WTC11 (cell line): Measurements from ENCODE around the gene LTBP2. TPM values are rescaled to one million over a fixed set of nuclear protein-coding genes. Genes with fewer than 3 reads are reported as not detected.

Experiments
- ATAC-seq: fragments of 200-7000 bp; cut with Tn5 transposase; 2 replicates; pipeline ENCODE4 v1.10.0; 2021; ENCODE audit warnings: mild to moderate bottlenecking, moderate library complexity
- CTCF ChIA-PET: fragments of 300-600 bp; sonication (Branson Sonifier 250); formaldehyde crosslinking; loops from one replicate; lab custom pipeline; 2021; ENCODE audit warnings: antibody characterized with exemption; lab: Charles Lee
- POLR2A ChIA-PET: fragments of 350-600 bp; sonication (Branson Sonifier 250); formaldehyde crosslinking; loops from one replicate; lab custom pipeline; 2021; ENCODE audit warnings: antibody characterized with exemption; lab: Charles Lee
- DNase-seq: peaks from one replicate; pipeline ENCODE4 v3.0.0; 2021; ENCODE audit warnings: low spot score
- H3K27ac Mint-ChIP-seq: 2 replicates; pipeline ENCODE4 v1.8.0; 2021; ENCODE audit warnings: mixed read lengths
- H3K27me3 Mint-ChIP-seq: 2 replicates; pipeline ENCODE4 v1.8.0; 2021; ENCODE audit warnings: low read depth, mild to moderate bottlenecking, moderate library complexity, mixed read lengths
- H3K36me3 Mint-ChIP-seq: 2 replicates; pipeline ENCODE4 v1.8.0; 2021; ENCODE audit warnings: mixed read lengths
- H3K4me1 Mint-ChIP-seq: 2 replicates; pipeline ENCODE4 v1.8.0; 2022; ENCODE audit warnings: mixed read lengths
- H3K4me3 Mint-ChIP-seq: 2 replicates; pipeline ENCODE4 v1.8.0; 2021; ENCODE audit warnings: mild to moderate bottlenecking, moderate library complexity, mixed read lengths
- H3K9me3 Mint-ChIP-seq: 2 replicates; pipeline ENCODE4 v1.8.0; 2021; ENCODE audit warnings: mixed read lengths
- ATF3 ChIP-seq: sonication (generic); formaldehyde crosslinking; conservative IDR thresholded peaks from 2 replicates; pipeline ENCODE4 v1.8.1; 2022; ENCODE audit warnings: mild to moderate bottlenecking, missing genetic modification reagents
- CREB1 ChIP-seq: sonication (generic); formaldehyde crosslinking; IDR thresholded peaks from 2 replicates; pipeline ENCODE4 v1.8.0; 2023; ENCODE audit warnings: mild to moderate bottlenecking, missing genetic modification reagents
- CREM ChIP-seq: sonication (generic); formaldehyde crosslinking; IDR thresholded peaks from 2 replicates; pipeline ENCODE4 v1.8.1; 2022; ENCODE audit warnings: mild to moderate bottlenecking, missing genetic modification reagents, moderate library complexity
- E2F1 ChIP-seq: sonication (generic); formaldehyde crosslinking; IDR thresholded peaks from 2 replicates; pipeline ENCODE4 v1.8.0; 2022; ENCODE audit warnings: mild to moderate bottlenecking, missing genetic modification reagents
- E2F5 ChIP-seq: sonication (generic); formaldehyde crosslinking; IDR thresholded peaks from 2 replicates; pipeline ENCODE4 v1.8.1; 2022; ENCODE audit warnings: mild to moderate bottlenecking, moderate library complexity, missing genetic modification reagents
- ELF4 ChIP-seq: sonication (generic); formaldehyde crosslinking; IDR thresholded peaks from 2 replicates; pipeline ENCODE4 v1.8.1; 2022; ENCODE audit warnings: low read depth, mild to moderate bottlenecking, moderate library complexity, missing genetic modification reagents
- FOXK1 ChIP-seq: sonication (generic); formaldehyde crosslinking; IDR thresholded peaks from 2 replicates; pipeline ENCODE4 v1.8.0; 2022; ENCODE audit warnings: mild to moderate bottlenecking, moderate library complexity, missing genetic modification reagents
- FOXP1 ChIP-seq: sonication (generic); formaldehyde crosslinking; IDR thresholded peaks from 2 replicates; pipeline ENCODE4 v1.8.0; 2022; ENCODE audit warnings: missing genetic modification reagents, mild to moderate bottlenecking, moderate library complexity, borderline replicate concordance
- KAT7 ChIP-seq: sonication (generic); formaldehyde crosslinking; IDR thresholded peaks from 2 replicates; pipeline ENCODE4 v1.8.1; 2023; ENCODE audit warnings: missing genetic modification reagents, mild to moderate bottlenecking, borderline replicate concordance
- MLX ChIP-seq: sonication (generic); formaldehyde crosslinking; IDR thresholded peaks from 2 replicates; pipeline ENCODE4 v1.8.1; 2023; ENCODE audit warnings: mild to moderate bottlenecking, missing genetic modification reagents, moderate library complexity
- NFATC4 ChIP-seq: fragments of 250-450 bp; sonication (Bioruptor Pico); IDR thresholded peaks from 2 replicates; pipeline ENCODE4 v1.9.0; 2021; ENCODE audit warnings: mild to moderate bottlenecking
- PREB ChIP-seq: sonication (generic); formaldehyde crosslinking; IDR thresholded peaks from 2 replicates; pipeline ENCODE4 v1.8.1; 2022; ENCODE audit warnings: mild to moderate bottlenecking, missing genetic modification reagents, moderate library complexity, borderline replicate concordance
- SP1 ChIP-seq: sonication (generic); formaldehyde crosslinking; conservative IDR thresholded peaks from 2 replicates; pipeline ENCODE4 v1.8.1; 2022; ENCODE audit warnings: missing genetic modification reagents
- ZBTB43 ChIP-seq: sonication (generic); formaldehyde crosslinking; IDR thresholded peaks from 2 replicates; pipeline ENCODE4 v1.8.1; 2023; ENCODE audit warnings: mild to moderate bottlenecking, missing genetic modification reagents
- ZMAT4 ChIP-seq: fragments of 250-450 bp; sonication (Bioruptor Pico); IDR thresholded peaks from 2 replicates; pipeline ENCODE4 v1.9.0; 2021; ENCODE audit warnings: mild to moderate bottlenecking
- ZNF121 ChIP-seq: sonication (generic); formaldehyde crosslinking; IDR thresholded peaks from 2 replicates; pipeline ENCODE4 v1.8.0; 2023; ENCODE audit warnings: missing genetic modification reagents
- ZNF219 ChIP-seq: sonication (generic); formaldehyde crosslinking; IDR thresholded peaks from 2 replicates; pipeline ENCODE4 v1.8.0; 2023; ENCODE audit warnings: missing genetic modification reagents, mild to moderate bottlenecking, borderline replicate concordance
- ZNF232 ChIP-seq: sonication (generic); formaldehyde crosslinking; IDR thresholded peaks from 2 replicates; pipeline ENCODE4 v1.8.0; 2022; ENCODE audit warnings: mild to moderate bottlenecking, missing genetic modification reagents
- ZNF416 ChIP-seq: fragments of 250-450 bp; sonication (Bioruptor Pico); IDR thresholded peaks from 2 replicates; pipeline ENCODE4 v1.9.0; 2021; ENCODE audit warnings: mild to moderate bottlenecking, inconsistent platforms
- ZNF423 ChIP-seq: fragments of 250-450 bp; sonication (Bioruptor Pico); IDR thresholded peaks from 2 replicates; pipeline ENCODE4 v2.1.2; 2022; ENCODE audit warnings: mild to moderate bottlenecking, moderate library complexity
- ZNF425 ChIP-seq: fragments of 250-450 bp; sonication (Bioruptor Pico); conservative IDR thresholded peaks from 2 replicates; pipeline ENCODE4 v1.9.0; 2021; ENCODE audit warnings: mild to moderate bottlenecking
- ZNF512 ChIP-seq: sonication (generic); formaldehyde crosslinking; IDR thresholded peaks from 2 replicates; pipeline ENCODE4 v1.8.1; 2022; ENCODE audit warnings: missing genetic modification reagents, borderline replicate concordance
- total RNA-seq: library from RNA; stranded (reverse); gene quantifications from 3 replicates; pipeline ENCODE4 v1.2.3, GENCODE V29; 2021

LTBP2 gene
- total RNA-seq, 1 experiment from 2014 or later = 1.2 TPM

GRCh38 chr14:74627076-74627475 is 15.0 kb upstream of the LTBP2 start:
- no peak for ATAC-seq
- POLR2A ChIA-PET = no interaction called here
- no peak for DNase-seq
- Mint-ChIP-seq H3K4me1 (peaks cover 21% of the 10 kb centered on the region), H3K9me3 (no peaks in the 10 kb centered on the region), H3K36me3 (no peaks in the 10 kb centered on the region), H3K27me3 (no peaks in the 10 kb centered on the region; the same call in 1 of the 2 replicates), H3K27ac (no peak overlapping the region), H3K4me3 (no peak overlapping the region)
- CTCF ChIA-PET = interaction anchor here (1.2 to 1.9 kb wide), 3 partner anchors 15 to 18 kb away, joined by 4 to 8 read pairs (median 5); partner anchors contain the start of gene LTBP2
- TF ChIP-seq SP1 (CRISPR knock-in tag) (no peak), KAT7 (CRISPR knock-in tag) (no peak), ZNF121 (CRISPR knock-in tag) (no peak), ZMAT4 (no peak), ELF4 (CRISPR knock-in tag) (no peak), PREB (no peak), ZBTB43 (no peak), ZNF219 (no peak), MLX (CRISPR knock-in tag) (no peak), ATF3 (no peak), ZNF416 (CRISPR knock-in tag) (no peak), CREM (CRISPR knock-in tag) (no peak), FOXP1 (no peak), CREB1 (CRISPR knock-in tag) (no peak), ZNF423 (CRISPR knock-in tag) (no peak), FOXK1 (CRISPR knock-in tag) (no peak), E2F1 (CRISPR knock-in tag) (no peak), NFATC4 (no peak), ZNF512 (CRISPR knock-in tag) (no peak)

GRCh38 chr14:74622257-74622656 is 10.2 kb upstream of the LTBP2 start:
- ChIA-PET CTCF (interaction anchor here (2.2 to 4.7 kb wide), 3 partner anchors 10 to 49 kb away, joined by 8 to 29 read pairs (median 11); partner anchors contain the start of gene LTBP2), POLR2A (interaction anchor here (1.0 kb wide), 1 partner anchor 141 kb away, joined by 3 read pairs; the partner anchor contains the start of gene YLPM1)
- Mint-ChIP-seq H3K27ac (no peak overlapping the region), H3K4me3 (no peak overlapping the region), H3K36me3 (no peaks in the 10 kb centered on the region), H3K27me3 (no peaks in the 10 kb centered on the region; the same call in 1 of the 2 replicates), H3K4me1 (peaks cover 26% of the 10 kb centered on the region), H3K9me3 (no peaks in the 10 kb centered on the region)
- no peak for DNase-seq
- no peak for ATAC-seq
- no peak for TF ChIP-seq ZBTB43
- no peak for TF ChIP-seq ZMAT4
- TF ChIP-seq ZNF232 (CRISPR knock-in tag) = no peak
- no peak for TF ChIP-seq ZNF425 (CRISPR knock-in tag)
- no peak for TF ChIP-seq E2F5
- no peak for TF ChIP-seq MLX (CRISPR knock-in tag)
